PC-3 (cell line): Measurements from ENCODE around the gene SEC14L1. TPM values are rescaled to one million over a fixed set of nuclear protein-coding genes. Genes with fewer than 3 reads are reported as not detected.

ENCODE experiments used
- ATAC-seq: fragments of 200-7000 bp; cut with Tn5 transposase; 2 replicates; pipeline ENCODE4 v1.9.1; 2020; ENCODE audit warnings: mild to moderate bottlenecking, moderate library complexity
- BruUV-seq: library from RNA; stranded (reverse); fragments of 400-500 nt; replicated peaks from 2 replicates; lab custom pipeline; 2021; lab: Mats Ljungman, UMichigan
- CTCF ChIA-PET: fragments of 300-600 bp; sonication (Branson Sonifier 250); formaldehyde crosslinking; loops from one replicate; lab custom pipeline; 2022; ENCODE audit warnings: antibody characterized with exemption; lab: Charles Lee
- POLR2A ChIA-PET: fragments of 300-600 bp; sonication (Branson Sonifier 250); formaldehyde crosslinking; loops from one replicate; lab custom pipeline; 2022; ENCODE audit warnings: antibody characterized with exemption; ENCODE audit not compliant: unreplicated experiment; lab: Charles Lee
- DNase-seq: peaks from one replicate; pipeline ENCODE4 v3.0.0-alpha.2; 2015
- H2AFZ ChIP-seq: fragments of 300-600 bp; sonication (generic); 2 replicates; pipeline ENCODE4 v1.6.0; 2016; ENCODE audit warnings: antibody characterized with exemption, low read length
- H3F3A ChIP-seq: fragments of 300-600 bp; sonication (generic); one replicate; pipeline ENCODE4 v1.6.0; 2017; ENCODE audit warnings: antibody characterized with exemption, low read length, control low read depth, mild to moderate bottlenecking; ENCODE audit not compliant: unreplicated experiment
- H3K27ac ChIP-seq: fragments of 300-600 bp; sonication (generic); 2 replicates; pipeline ENCODE4 v1.5.1; 2016; ENCODE audit warnings: mild to moderate bottlenecking, low read length
- H3K27me3 ChIP-seq: fragments of 300-600 bp; sonication (generic); 2 replicates; pipeline ENCODE4 v1.6.1; 2016; ENCODE audit warnings: low read length, mixed read lengths
- H3K36me3 ChIP-seq: fragments of 300-600 bp; sonication (generic); 2 replicates; pipeline ENCODE4 v1.6.1; 2016; ENCODE audit warnings: low read depth, mixed run types, low read length, mixed read lengths
- H3K4me1 ChIP-seq: fragments of 300-600 bp; sonication (generic); 2 replicates; pipeline ENCODE4 v1.5.1; 2016; ENCODE audit warnings: low read length; ENCODE audit not compliant: insufficient read depth
- H3K4me2 ChIP-seq: fragments of 300-600 bp; sonication (generic); 2 replicates; pipeline ENCODE4 v1.6.0; 2016; ENCODE audit warnings: low read length
- H3K4me3 ChIP-seq: fragments of 300-600 bp; sonication (generic); 2 replicates; pipeline ENCODE4 v1.5.1; 2016; ENCODE audit warnings: mild to moderate bottlenecking, low read length, mixed read lengths
- H3K79me2 ChIP-seq: fragments of 300-600 bp; sonication (generic); 2 replicates; pipeline ENCODE4 v1.6.1; 2017; ENCODE audit warnings: low read length, mixed read lengths
- H3K9ac ChIP-seq: fragments of 300-600 bp; sonication (generic); 2 replicates; pipeline ENCODE4 v1.6.0; 2016; ENCODE audit warnings: mild to moderate bottlenecking, low read length
- H3K9me2 ChIP-seq: fragments of 300-600 bp; sonication (generic); replicated peaks from 2 replicates; pipeline ENCODE4 v1.6.1; 2016; ENCODE audit warnings: mixed run types, low read length, mixed read lengths
- H3K9me3 ChIP-seq: fragments of 300-600 bp; sonication (generic); 2 replicates; pipeline ENCODE4 v1.6.1; 2016; ENCODE audit warnings: low read length, mixed read lengths
- H4K20me1 ChIP-seq: fragments of 300-600 bp; sonication (generic); 2 replicates; pipeline ENCODE4 v1.6.1; 2016; ENCODE audit warnings: low read length, mixed read lengths
- EZH2 ChIP-seq: fragments of 300-600 bp; sonication (generic); IDR thresholded peaks from one replicate; pipeline ENCODE4 v1.6.1; 2017; ENCODE audit warnings: antibody characterized with exemption, mild to moderate bottlenecking, low read length; ENCODE audit not compliant: unreplicated experiment
- EZH2phosphoT487 ChIP-seq: fragments of 300-600 bp; sonication (generic); IDR thresholded peaks from 2 replicates; pipeline ENCODE4 v1.6.1; 2018; ENCODE audit warnings: mild to moderate bottlenecking, antibody characterized with exemption, low read length, borderline replicate concordance
- intact Hi-C: fragments of 100-400 bp; cut with micrococcal nuclease; formaldehyde crosslinking; loops from 2 replicates; pipeline ENCODE4 v1.9.0; 2023
- total RNA-seq: library from RNA; depleted of rRNA; stranded (reverse); fragments of >200 nt; gene quantifications from 2 replicates; pipeline ENCODE4 v1.2.3, GENCODE V29; 2014
- TF ChIP-seq, protein P1 (sequence below): fragments of 300-600 bp; sonication (generic); conservative IDR thresholded peaks from 2 replicates; pipeline ENCODE4 v1.5.1; 2017; ENCODE audit warnings: antibody characterized with exemption, low read depth, mild to moderate bottlenecking, low read length

Gene SEC14L1
- total RNA-seq, 1 experiment from 2014 or later, result 39.8 TPM

DNA sequence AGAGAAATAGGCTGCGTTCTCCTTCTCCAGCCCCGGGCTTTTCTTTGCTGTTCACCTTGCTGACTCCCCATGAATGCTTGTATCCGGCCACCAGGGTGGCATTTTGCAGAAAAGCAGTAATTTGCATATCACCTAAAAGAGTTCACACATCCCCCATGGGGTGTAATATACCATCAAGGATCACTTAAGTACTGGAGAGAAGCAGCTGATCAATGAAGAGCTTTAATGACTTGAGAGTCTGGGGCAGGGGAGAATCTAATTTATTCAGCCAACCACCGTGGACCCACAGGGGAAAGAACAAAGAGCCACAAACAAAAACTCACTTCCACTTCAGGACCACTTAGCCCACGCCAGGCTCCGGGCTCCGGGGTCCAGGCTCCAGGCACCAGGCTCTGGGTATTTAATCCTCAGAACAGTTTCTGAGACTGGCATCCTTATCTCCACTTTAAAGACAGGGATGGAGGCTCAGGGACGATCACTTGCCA is 33.9 kb upstream of the SEC14L1 start:
- H3K27ac ChIP-seq, result no peak overlapping the region

DNA sequence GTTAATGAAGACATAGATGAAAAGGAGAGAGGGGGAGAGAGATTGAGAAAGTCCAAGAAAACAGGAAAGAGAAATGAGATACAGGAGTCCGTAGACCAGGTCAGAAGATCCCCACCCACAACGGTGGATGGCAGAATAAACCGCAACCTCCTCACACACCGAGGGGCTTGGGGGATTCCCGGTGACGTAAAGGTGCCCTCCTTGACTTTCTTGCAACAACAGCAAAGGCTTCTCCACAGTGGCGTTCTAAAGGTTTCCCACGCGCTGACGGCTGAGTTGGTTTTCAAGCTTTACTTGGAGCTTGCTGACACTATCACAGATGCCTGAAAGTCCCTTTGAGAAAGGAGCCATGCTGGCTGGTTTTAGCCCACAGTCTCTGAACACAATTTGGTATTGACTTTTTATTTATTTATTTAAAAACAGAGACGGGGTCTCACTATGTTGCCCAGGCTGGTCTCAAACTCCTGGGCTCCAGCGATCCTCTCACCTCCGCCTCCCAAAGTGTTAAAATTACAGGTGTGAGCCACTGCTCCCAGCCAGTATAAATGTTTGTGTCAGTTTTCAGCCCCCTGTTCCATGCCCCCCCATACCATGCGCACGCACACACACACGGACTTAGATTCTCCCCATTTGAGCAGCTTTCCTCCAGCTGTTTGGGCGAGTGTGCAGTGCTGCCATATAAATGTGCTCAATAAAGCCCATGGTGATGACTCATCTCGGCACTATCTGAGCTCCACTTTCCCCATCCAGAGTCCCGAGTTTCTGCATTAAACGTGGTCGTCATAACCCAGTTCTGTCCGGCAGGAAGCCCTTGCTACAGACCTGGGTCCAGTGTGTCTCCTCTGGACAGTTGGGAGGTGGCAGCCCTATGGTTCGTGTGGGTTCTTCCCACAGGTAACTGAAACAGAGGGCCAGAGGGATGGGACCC is 33.0 kb upstream of the SEC14L1 start:
- CTCF ChIA-PET, result no interaction called here
- peak; percentile 30; the same call in 1 of the 2 replicates for ATAC-seq

More for the DNA sequence above, 33.9 kb upstream of the SEC14L1 start:
- TF ChIP-seq EZH2 (no peak), EZH2phosphoT487 (no peak)
- TF ChIP-seq, protein P1, sequence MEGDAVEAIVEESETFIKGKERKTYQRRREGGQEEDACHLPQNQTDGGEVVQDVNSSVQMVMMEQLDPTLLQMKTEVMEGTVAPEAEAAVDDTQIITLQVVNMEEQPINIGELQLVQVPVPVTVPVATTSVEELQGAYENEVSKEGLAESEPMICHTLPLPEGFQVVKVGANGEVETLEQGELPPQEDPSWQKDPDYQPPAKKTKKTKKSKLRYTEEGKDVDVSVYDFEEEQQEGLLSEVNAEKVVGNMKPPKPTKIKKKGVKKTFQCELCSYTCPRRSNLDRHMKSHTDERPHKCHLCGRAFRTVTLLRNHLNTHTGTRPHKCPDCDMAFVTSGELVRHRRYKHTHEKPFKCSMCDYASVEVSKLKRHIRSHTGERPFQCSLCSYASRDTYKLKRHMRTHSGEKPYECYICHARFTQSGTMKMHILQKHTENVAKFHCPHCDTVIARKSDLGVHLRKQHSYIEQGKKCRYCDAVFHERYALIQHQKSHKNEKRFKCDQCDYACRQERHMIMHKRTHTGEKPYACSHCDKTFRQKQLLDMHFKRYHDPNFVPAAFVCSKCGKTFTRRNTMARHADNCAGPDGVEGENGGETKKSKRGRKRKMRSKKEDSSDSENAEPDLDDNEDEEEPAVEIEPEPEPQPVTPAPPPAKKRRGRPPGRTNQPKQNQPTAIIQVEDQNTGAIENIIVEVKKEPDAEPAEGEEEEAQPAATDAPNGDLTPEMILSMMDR, result no peak
- no peaks in the 10 kb centered on the region for H3K9me2 ChIP-seq
- CTCF ChIA-PET, result no interaction called here
- H3K4me1 ChIP-seq, result peaks cover 13% of the 10 kb centered on the region
- no peaks in the 10 kb centered on the region for H3K79me2 ChIP-seq
- H3K4me2 ChIP-seq, result no peak overlapping the region
- no peak overlapping the region for H3K9ac ChIP-seq
- H3K27me3 ChIP-seq, result no peaks in the 10 kb centered on the region
- ATAC-seq, result no peak
- H2AFZ ChIP-seq, result no peak overlapping the region
- no peak for DNase-seq
- H4K20me1 ChIP-seq, result no peaks in the 10 kb centered on the region
- H3K36me3 ChIP-seq, result no peaks in the 10 kb centered on the region; the same call in 1 of the 2 replicates
- H3F3A ChIP-seq, result no peaks in the 10 kb centered on the region
- H3K4me3 ChIP-seq, result no peak overlapping the region
- intact Hi-C loops, result no loop called here
- POLR2A ChIA-PET, result no interaction called here
- H3K9me3 ChIP-seq, result no peaks in the 10 kb centered on the region
- BruUV-seq, result no TSS peak

More for the DNA sequence above, 33.0 kb upstream of the SEC14L1 start:
- Histone ChIP-seq H3K4me1 (peaks cover 13% of the 10 kb centered on the region), H2AFZ (no peak overlapping the region), H3K27me3 (no peaks in the 10 kb centered on the region), H3K9ac (no peak overlapping the region), H3K9me3 (no peaks in the 10 kb centered on the region), H3K27ac (no peak overlapping the region), H3K36me3 (no peaks in the 10 kb centered on the region), H3F3A (no peaks in the 10 kb centered on the region), H3K9me2 (no peaks in the 10 kb centered on the region), H3K4me2 (no peak overlapping the region), H4K20me1 (no peaks in the 10 kb centered on the region), H3K4me3 (no peak overlapping the region), H3K79me2 (no peaks in the 10 kb centered on the region)
- POLR2A ChIA-PET, result no interaction called here
- DNase-seq, result no peak
- intact Hi-C loops, result no loop called here
- no peak for TF ChIP-seq EZH2
- TF ChIP-seq, protein P1, result no peak
- no peak for TF ChIP-seq EZH2phosphoT487
- no TSS peak for BruUV-seq
